Measurements from ENCODE around the gene CCL5.

DNA sequence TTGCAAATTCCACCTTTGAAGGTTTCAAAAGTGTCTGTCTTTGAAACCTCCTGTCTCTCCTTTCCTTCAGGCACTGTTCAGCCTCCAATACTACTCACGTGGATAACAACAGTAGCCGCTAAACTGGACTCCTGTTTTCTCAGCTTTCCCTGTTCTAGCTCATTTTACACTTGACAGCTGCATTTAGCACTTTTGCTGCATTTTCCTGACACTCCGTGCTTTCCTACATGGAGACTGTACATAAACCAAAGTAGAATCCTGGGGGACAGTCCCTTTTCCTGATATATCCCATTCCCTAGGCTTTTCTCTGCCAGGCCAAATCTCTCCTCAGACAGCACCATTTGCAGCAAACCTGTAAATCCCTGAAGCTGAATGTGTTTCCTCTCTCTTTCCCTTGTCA, 3.6 kb downstream of the CCL5 start:
- TF ChIP-seq, protein P1, sequence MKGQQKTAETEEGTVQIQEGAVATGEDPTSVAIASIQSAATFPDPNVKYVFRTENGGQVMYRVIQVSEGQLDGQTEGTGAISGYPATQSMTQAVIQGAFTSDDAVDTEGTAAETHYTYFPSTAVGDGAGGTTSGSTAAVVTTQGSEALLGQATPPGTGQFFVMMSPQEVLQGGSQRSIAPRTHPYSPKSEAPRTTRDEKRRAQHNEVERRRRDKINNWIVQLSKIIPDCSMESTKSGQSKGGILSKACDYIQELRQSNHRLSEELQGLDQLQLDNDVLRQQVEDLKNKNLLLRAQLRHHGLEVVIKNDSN (IDR thresholded peaks at IDR 0.05; ENCODE audit: borderline replicate concordance, low read depth): no peak
- TF ChIP-seq NRF1 (IDR thresholded peaks at IDR 0.05; ENCODE audit: low read depth, low read length) (no peak), POLR2AphosphoS5 (IDR thresholded peaks at IDR 0.05; ENCODE audit: low read depth, low read length) (no peak), RXRA (IDR thresholded peaks at IDR 0.05; ENCODE audit: borderline replicate concordance, low read depth) (no peak), RFX5 (IDR thresholded peaks at IDR 0.05; ENCODE audit: low read length) (no peak)
- TF ChIP-seq, protein P2, sequence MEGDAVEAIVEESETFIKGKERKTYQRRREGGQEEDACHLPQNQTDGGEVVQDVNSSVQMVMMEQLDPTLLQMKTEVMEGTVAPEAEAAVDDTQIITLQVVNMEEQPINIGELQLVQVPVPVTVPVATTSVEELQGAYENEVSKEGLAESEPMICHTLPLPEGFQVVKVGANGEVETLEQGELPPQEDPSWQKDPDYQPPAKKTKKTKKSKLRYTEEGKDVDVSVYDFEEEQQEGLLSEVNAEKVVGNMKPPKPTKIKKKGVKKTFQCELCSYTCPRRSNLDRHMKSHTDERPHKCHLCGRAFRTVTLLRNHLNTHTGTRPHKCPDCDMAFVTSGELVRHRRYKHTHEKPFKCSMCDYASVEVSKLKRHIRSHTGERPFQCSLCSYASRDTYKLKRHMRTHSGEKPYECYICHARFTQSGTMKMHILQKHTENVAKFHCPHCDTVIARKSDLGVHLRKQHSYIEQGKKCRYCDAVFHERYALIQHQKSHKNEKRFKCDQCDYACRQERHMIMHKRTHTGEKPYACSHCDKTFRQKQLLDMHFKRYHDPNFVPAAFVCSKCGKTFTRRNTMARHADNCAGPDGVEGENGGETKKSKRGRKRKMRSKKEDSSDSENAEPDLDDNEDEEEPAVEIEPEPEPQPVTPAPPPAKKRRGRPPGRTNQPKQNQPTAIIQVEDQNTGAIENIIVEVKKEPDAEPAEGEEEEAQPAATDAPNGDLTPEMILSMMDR (IDR thresholded peaks at IDR 0.05): no peak
- TF ChIP-seq, protein P3, sequence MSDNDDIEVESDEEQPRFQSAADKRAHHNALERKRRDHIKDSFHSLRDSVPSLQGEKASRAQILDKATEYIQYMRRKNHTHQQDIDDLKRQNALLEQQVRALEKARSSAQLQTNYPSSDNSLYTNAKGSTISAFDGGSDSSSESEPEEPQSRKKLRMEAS (IDR thresholded peaks at IDR 0.05; ENCODE audit: low read depth): no peak

All from SK-N-SH (cell line).